Measurements from ENCODE around the gene GABBR2.

DNA sequence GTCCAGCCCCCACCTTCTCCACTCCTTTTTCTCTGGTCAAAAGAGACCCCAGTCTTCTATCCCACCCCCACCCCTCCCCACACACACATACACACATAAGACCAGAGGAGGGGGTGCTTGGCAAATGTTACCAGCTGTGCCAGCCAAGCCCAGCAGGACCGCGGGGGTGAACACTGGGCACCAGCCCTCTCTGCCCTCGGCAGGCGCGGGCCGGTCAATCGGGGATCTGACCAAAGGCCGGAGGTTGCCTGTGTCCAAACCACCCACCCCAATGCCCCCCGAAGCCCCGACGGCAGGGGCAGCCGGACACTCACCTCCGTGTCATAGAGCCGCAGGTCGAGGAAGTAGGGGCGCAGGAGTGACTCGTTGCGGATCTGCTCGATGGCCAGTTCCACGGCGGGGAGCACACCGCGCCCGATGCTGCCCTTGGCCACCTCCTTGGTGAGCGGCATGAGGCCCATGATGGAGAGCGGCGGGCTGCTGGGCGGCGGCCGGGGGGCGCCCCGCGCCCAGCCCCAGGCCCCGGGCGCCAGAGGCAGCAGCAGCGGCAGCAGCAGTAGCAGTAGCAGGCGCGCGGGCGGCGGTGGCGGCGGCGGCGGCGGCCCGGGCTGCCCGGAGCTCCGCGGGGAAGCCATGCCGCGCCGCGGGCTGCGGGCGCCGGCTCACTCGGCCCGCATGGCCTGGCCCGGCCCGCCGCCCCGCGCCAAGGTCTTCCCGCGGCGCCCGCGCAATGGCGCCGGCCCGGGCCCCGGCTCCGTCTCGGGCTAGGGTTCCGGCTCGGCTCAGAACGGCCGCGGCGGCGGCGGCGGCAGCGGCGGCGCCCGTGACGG, 417 bp downstream of the GABBR2 start:
- no peak for TF ChIP-seq EP300 (IDR thresholded peaks at IDR 0.05)
- TF ChIP-seq, protein P1, sequence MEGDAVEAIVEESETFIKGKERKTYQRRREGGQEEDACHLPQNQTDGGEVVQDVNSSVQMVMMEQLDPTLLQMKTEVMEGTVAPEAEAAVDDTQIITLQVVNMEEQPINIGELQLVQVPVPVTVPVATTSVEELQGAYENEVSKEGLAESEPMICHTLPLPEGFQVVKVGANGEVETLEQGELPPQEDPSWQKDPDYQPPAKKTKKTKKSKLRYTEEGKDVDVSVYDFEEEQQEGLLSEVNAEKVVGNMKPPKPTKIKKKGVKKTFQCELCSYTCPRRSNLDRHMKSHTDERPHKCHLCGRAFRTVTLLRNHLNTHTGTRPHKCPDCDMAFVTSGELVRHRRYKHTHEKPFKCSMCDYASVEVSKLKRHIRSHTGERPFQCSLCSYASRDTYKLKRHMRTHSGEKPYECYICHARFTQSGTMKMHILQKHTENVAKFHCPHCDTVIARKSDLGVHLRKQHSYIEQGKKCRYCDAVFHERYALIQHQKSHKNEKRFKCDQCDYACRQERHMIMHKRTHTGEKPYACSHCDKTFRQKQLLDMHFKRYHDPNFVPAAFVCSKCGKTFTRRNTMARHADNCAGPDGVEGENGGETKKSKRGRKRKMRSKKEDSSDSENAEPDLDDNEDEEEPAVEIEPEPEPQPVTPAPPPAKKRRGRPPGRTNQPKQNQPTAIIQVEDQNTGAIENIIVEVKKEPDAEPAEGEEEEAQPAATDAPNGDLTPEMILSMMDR (IDR thresholded peaks at IDR 0.05) = no peak
- no peak for TF ChIP-seq POLR2A (IDR thresholded peaks at IDR 0.05; ENCODE audit: low read depth)
